Activated naive CD8-positive, alpha-beta T cell (primary cell): Measurements from ENCODE around the gene CHMP2A.
"Not testable (repeated sequence)": the region's sequence is repeated elsewhere in the genome, so short reads cannot be mapped to it uniquely, and the experiment has no call there.

Source experiments
- H3K27ac Mint-ChIP-seq: one replicate; pipeline ENCODE4 v1.8.0; 2021; ENCODE audit warnings: mixed read lengths
- H3K27me3 Mint-ChIP-seq: one replicate; pipeline ENCODE4 v1.8.0; 2021; ENCODE audit warnings: mixed read lengths
- H3K36me3 Mint-ChIP-seq: one replicate; pipeline ENCODE4 v1.8.0; 2021; ENCODE audit warnings: mixed read lengths
- H3K4me1 Mint-ChIP-seq: one replicate; pipeline ENCODE4 v1.8.0; 2021; ENCODE audit warnings: low read depth, mixed read lengths
- H3K4me3 Mint-ChIP-seq: one replicate; pipeline ENCODE4 v1.8.0; 2021; ENCODE audit warnings: mild to moderate bottlenecking, mixed read lengths
- H3K9me3 Mint-ChIP-seq: one replicate; pipeline ENCODE4 v1.8.0; 2021; ENCODE audit warnings: low read depth, mixed read lengths

The CHMP2A gene

DNA sequence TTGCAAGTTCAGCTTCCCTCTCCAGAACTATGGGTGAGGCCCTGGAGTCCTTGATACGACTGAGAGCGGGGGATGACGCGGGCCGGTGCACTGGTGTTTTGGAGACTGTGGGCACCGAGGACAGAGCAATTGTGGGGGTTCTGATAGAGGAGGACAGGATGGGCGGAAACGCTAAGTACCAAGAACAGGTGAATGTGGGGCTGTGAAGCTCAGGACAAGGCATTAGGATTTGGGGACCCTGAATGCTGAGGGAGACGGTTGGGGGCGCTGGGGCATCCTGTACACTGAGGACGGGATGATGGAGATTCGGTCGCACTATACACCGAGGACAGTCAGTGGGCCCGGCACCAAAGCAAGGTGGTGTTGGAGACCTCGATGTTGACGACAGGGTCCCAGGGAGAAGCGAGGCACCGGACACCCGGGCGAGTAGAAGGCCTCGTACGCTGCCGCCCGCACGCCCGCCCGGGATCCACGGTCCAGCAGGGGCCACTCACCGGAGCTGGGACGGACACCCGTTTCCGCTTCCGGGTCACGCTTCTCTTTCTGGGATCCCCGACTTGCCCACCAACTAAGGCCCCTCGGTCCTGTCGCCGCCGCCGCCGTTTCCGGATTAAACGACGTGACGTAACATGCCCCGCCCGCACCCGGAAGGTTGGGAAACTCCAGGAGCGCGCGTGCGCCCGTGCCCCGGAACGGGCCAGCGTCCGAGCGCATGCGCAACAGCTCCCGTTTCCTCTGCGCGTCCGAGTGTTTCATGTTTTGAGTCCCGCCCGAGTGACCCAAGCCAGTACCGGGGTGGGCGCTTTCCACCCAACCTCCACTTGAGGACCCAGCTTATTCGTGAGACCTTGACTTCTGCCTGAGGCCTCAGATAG is at the start of gene CHMP2A:
TSS of gene CHMP2A (minus strand) at position 612 of the 875 bp plus-strand sequence. CDS start 893 bp downstream, outside the sequence.
- peak within 1 kb of the TSS; percentile 93 for H3K4me3 Mint-ChIP-seq
- peaks cover 48% of the 10 kb centered on the region for H3K4me1 Mint-ChIP-seq
- peak within 1 kb of the TSS; percentile 94 for H3K27ac Mint-ChIP-seq
- no peaks in the 10 kb centered on the region for H3K9me3 Mint-ChIP-seq
- no peaks in the 10 kb centered on the region for H3K27me3 Mint-ChIP-seq
- H3K36me3 Mint-ChIP-seq, result peaks cover 13% of the 10 kb centered on the region

DNA sequence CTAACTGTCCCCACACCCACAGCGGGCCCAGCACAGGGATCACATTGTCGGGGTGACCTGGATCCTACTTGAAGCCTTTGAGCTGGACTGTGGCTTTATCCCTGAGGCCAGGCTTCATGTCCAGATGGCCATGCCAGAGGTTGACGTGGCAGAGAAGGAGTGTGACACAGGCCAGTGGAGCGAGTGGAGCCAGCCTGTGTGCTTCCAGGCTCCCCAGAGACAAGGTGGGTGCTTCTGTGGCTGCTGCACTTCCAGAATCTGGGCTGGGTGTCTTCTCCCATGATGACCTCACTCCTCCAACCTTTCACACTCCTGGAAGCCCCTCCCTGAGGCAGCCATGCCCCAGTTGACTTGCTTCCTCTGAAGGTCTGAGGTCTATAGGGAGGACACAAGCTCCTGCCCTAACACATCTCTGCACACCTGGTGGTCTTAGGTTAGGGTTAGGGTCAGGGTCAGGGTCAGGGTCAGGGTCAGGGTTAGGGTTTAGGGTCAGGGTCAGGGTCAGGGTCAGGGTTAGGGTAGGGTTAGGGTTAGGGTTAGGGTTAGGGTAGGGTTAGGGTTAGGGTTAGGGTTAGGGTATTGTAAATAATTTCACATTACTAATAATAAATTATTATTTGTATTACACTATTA is 31.3 kb upstream of the CHMP2A start:
- H3K27me3 Mint-ChIP-seq, result no peaks in the 10 kb centered on the region
- H3K4me1 Mint-ChIP-seq, result peaks cover 2% of the 10 kb centered on the region
- no peaks in the 10 kb centered on the region for H3K9me3 Mint-ChIP-seq
- H3K27ac Mint-ChIP-seq, result no peak overlapping the region
- peaks cover 8% of the 10 kb centered on the region for H3K36me3 Mint-ChIP-seq
- H3K4me3 Mint-ChIP-seq, result no peak overlapping the region

- Mint-ChIP-seq H3K27ac (no peak overlapping the region), H3K27me3 (no peaks in the 10 kb centered on the region), H3K36me3 (peaks cover 9% of the 10 kb centered on the region), H3K4me3 (no peak overlapping the region), H3K9me3 (no peaks in the 10 kb centered on the region), H3K4me1 (peaks cover 7% of the 10 kb centered on the region)
Observed at GRCh38 chr19:58585442-58586132, 30.7 kb upstream of the CHMP2A start.

DNA sequence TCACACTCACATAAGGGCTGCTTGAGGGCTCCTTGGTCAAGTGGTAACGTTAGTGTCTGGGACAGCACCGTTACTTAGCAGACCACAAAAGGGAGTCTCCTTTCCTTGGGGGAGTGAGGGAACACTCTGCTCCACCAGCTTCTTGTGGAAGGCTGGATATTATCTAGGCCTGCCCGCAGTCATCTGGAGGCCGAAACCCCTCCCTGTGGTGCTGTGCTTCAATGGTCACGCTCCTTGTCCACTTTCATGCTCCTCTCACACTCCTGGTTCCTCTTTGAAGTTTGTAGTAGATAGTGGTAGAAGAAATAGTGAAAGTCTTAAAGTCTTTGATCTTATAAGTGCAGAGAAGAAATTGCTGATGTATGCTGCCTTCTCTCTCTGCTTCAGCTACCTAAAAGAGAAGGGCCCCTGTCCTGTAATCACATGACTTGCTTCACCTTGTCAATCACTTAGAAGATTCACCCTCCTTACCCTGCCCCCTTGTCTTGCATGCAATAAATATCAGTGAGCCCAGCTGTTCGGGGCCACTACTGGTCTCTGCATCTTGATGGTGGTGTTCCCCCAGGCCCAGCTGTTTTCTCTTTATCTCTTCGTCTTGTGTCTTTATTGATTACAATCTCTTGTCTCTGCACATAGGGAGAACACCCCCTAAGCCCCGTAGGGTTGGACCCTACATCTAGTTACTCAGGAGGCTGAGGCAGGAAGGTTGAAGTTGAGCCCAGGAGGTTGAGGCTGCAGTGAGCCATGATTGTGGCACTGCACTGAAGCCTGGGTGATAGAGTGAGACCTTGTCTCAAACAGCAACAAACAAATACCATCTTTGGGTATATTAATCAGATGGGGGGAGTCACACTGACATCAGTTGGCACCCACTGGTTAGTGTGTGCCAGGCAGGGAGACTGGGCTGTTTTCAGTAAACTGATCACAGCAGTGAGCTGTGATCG is 29.9 kb upstream of the CHMP2A start:
- peaks cover 9% of the 10 kb centered on the region for H3K36me3 Mint-ChIP-seq
- H3K9me3 Mint-ChIP-seq, result no peaks in the 10 kb centered on the region
- H3K4me1 Mint-ChIP-seq, result peaks cover 7% of the 10 kb centered on the region
- H3K27me3 Mint-ChIP-seq, result no peaks in the 10 kb centered on the region
- no peak overlapping the region for H3K27ac Mint-ChIP-seq
- no peak overlapping the region for H3K4me3 Mint-ChIP-seq

DNA sequence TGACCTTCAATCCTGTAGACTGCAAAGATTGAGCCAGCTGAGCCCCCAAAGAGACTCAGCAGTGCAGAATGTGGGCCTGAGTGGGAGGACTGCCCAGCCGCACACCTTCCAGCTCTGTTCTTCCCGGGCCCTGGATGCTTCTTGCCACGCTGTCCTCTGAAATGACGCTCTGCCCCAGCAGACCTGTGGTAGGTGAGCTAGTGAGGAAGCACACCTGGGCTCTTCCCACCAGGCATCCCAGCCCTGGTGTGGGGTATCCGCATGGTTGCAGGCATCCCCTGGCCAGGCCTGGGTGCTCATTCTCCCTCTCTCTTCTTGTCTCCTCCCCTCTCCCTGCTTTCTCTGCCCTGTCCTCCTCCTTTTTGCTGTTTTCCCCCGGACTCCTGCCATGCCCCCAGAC is 28.1 kb upstream of the CHMP2A start:
- Mint-ChIP-seq H3K27ac (no peak overlapping the region), H3K4me3 (no peak overlapping the region), H3K4me1 (peaks cover 16% of the 10 kb centered on the region), H3K9me3 (no peaks in the 10 kb centered on the region), H3K36me3 (peaks cover 9% of the 10 kb centered on the region), H3K27me3 (no peaks in the 10 kb centered on the region)

- peaks cover 21% of the 10 kb centered on the region for H3K4me1 Mint-ChIP-seq
- H3K27ac Mint-ChIP-seq, result peak overlapping the region; percentile 28
- no peaks in the 10 kb centered on the region for H3K9me3 Mint-ChIP-seq
- H3K27me3 Mint-ChIP-seq, result no peaks in the 10 kb centered on the region
- peaks cover 9% of the 10 kb centered on the region for H3K36me3 Mint-ChIP-seq
- no peak overlapping the region for H3K4me3 Mint-ChIP-seq
Observed at GRCh38 chr19:58581227-58582141, 26.6 kb upstream of the CHMP2A start.

GRCh38 chr19:58579473-58580142 is 24.7 kb upstream of the CHMP2A start:
- Mint-ChIP-seq H3K27me3 (no peaks in the 10 kb centered on the region), H3K36me3 (peaks cover 6% of the 10 kb centered on the region), H3K4me3 (no peak overlapping the region), H3K27ac (peak overlapping the region; percentile 23), H3K9me3 (no peaks in the 10 kb centered on the region), H3K4me1 (peaks cover 25% of the 10 kb centered on the region)

DNA sequence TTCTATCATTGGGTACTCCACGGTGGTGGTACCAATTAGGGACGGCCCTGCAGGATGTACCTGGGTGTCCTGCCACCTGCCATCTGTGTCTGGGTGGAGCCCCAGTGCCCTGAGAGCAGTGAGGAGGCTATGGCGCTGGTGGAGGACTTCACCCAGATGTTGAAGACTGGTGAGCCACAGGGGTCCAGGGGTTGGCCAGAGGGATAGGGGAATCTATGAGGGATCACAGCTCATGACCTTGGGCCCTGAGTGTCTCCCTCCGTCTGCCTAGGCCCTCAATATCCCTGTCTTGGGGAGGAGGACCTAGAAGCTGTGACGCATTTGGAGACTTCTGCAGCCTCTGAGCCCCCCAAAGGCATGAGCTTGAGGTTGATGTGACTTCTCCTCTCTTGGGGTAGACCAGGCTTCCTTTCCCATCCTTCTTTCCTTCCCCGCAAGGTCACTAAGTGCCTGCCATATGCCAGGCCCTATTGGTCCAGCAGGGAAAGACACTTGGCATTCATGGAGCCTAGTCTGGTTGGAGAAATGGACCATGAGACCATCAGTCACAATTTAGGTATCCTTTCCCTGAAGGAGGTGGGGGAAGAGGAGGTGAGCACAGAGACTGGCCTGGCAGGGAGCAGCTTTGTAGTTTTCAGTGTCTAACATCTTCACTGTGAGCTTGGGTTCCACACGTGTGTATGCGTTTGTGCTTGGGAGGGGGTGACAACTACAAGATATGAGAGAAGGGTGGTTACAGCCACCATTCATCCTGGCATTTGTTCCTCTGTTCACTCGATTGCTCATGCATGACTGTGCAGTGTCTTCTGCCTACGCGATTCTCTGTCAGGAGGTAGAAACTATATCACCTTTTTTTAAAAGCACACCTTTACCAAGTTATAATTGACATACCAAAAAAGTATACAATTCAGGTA is 23.4 kb upstream of the CHMP2A start:
- no peaks in the 10 kb centered on the region for H3K9me3 Mint-ChIP-seq
- H3K27me3 Mint-ChIP-seq, result no peaks in the 10 kb centered on the region
- peaks cover 6% of the 10 kb centered on the region for H3K36me3 Mint-ChIP-seq
- peaks cover 34% of the 10 kb centered on the region for H3K4me1 Mint-ChIP-seq
- H3K27ac Mint-ChIP-seq, result peak overlapping the region; percentile 61
- peak overlapping the region; percentile 4 for H3K4me3 Mint-ChIP-seq

GRCh38 chr19:58577581-58577980 is 22.7 kb upstream of the CHMP2A start:
- not testable (repeated sequence) for H3K4me3 Mint-ChIP-seq, H3K9me3 Mint-ChIP-seq, H3K27me3 Mint-ChIP-seq, H3K36me3 Mint-ChIP-seq
- Mint-ChIP-seq H3K4me1 (peaks cover 37% of the 10 kb centered on the region), H3K27ac (peak overlapping the region; percentile 61)

DNA sequence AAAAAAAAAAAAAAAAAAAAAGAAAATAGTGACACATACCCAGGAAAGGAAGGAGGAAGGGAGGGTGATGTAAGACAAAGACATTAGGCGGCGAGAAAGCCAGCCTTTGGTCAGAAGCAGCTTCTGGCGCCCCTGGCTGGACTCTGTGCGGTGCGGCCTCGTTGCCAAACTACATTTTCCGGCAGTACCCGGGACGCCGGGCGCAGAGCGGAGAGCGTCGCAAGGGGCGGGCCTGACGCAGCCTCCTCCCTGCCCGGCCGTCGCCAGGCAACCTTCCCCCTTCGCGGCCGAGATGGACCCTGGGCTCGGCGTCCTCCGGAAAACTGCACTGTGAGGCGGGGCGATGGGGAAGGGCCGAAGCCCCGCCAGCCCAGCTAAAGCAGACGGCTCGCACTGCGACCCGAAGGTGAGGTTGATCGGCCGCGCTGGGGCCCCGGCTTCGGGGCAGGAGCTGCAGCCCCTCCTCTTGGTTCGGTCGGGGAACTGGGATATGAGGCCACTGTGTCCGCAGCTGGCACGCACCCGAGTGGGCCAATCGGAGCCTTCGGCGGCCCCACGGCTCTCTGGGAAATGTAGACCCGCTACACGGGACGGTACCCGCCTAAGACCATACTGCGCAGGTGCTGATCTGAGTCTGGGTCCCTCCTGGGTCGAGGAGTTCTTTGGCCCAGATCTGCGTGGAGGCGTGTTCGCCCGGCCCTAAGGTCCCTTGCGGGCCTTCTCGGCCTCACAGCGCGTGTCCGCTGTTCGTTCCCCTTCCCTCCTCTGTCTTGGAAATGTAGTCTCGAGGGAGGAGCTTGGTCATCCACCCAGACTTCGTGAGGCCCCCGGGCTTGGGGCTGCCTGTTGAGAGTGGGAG is 20.5 kb upstream of the CHMP2A start:
- H3K9me3 Mint-ChIP-seq, result no peaks in the 10 kb centered on the region
- peak overlapping the region; percentile 100 for H3K4me3 Mint-ChIP-seq
- H3K27me3 Mint-ChIP-seq, result no peaks in the 10 kb centered on the region
- H3K36me3 Mint-ChIP-seq, result peaks cover 3% of the 10 kb centered on the region
- H3K27ac Mint-ChIP-seq, result peak overlapping the region; percentile 80
- peaks cover 40% of the 10 kb centered on the region for H3K4me1 Mint-ChIP-seq

DNA sequence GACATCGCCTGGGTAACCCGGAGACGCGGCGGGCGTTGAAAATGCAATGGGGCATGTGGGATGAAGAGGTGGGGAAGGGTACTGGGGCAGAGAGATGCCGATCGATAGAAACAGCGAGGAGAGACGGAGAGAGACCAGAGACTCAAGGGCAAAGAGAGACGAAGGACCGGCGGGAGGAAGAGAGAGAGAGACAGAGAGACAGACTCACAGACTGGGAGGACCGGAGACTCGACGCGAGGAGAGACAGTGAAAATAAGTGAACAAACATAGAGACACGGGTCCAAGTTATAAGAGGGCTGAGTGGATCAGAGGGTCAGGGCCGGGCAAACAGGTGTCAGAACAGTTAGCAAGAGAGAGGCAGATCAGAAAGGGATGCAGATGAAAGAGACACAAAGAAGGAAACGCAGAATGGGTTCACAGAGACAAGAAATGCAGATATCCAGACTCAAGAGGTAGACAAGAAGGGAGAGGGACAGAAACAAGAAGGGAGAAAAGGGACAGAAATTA is 18.8 kb upstream of the CHMP2A start:
- no peaks in the 10 kb centered on the region for H3K9me3 Mint-ChIP-seq
- peaks cover 3% of the 10 kb centered on the region for H3K36me3 Mint-ChIP-seq
- H3K27me3 Mint-ChIP-seq, result no peaks in the 10 kb centered on the region
- peak overlapping the region; percentile 100 for H3K27ac Mint-ChIP-seq
- peak overlapping the region; percentile 100 for H3K4me3 Mint-ChIP-seq
- peaks cover 37% of the 10 kb centered on the region for H3K4me1 Mint-ChIP-seq
